HL-60 (cell line): ENCODE measurements around the gene RAB23.

Source experiments
- DNase-seq, 2 experiments: peaks; one replicate each; pipeline ENCODE4 v3.0.0-alpha.2; 2010 to 2020; ENCODE audit warnings: low read depth in 1 of 2, low spot score in 1 of 2
- H3K27ac ChIP-seq: fragments of 250-450 bp; sonication (Bioruptor Pico); replicated peaks from 2 replicates; pipeline ENCODE4 v1.5.1; 2020; ENCODE audit warnings: mild to moderate bottlenecking, moderate library complexity
- H3K27me3 ChIP-seq: fragments of 250-450 bp; sonication (Bioruptor Pico); 2 replicates; pipeline ENCODE4 v1.5.1; 2021; ENCODE audit warnings: mild to moderate bottlenecking, moderate library complexity; ENCODE audit not compliant: insufficient read depth, poor library complexity, severe bottlenecking
- H3K4me3 ChIP-seq: replicated peaks from 2 replicates; pipeline ENCODE4 v1.5.1; 2011; ENCODE audit warnings: mild to moderate bottlenecking, control low read depth, low read length; ENCODE audit not compliant: insufficient read depth
- GABPA ChIP-seq: IDR thresholded peaks from 2 replicates; pipeline ENCODE4 v1.6.1; 2012; ENCODE audit warnings: low read depth
- POLR2AphosphoS5 ChIP-seq: IDR thresholded peaks from 2 replicates; pipeline ENCODE4 v1.6.1; 2012; ENCODE audit warnings: low read depth
- SPI1 ChIP-seq: IDR thresholded peaks from 2 replicates; pipeline ENCODE4 v1.6.1; 2012; ENCODE audit warnings: low read depth, mild to moderate bottlenecking, borderline replicate concordance
- TF ChIP-seq, protein P1 (sequence below): IDR thresholded peaks from one replicate; pipeline ENCODE4 v1.5.1; 2011; ENCODE audit warnings: low read length, control low read depth, inconsistent platforms; ENCODE audit not compliant: insufficient read depth
- TF ChIP-seq, protein P2 (sequence below): IDR thresholded peaks from 2 replicates; pipeline ENCODE4 v1.6.1; 2012; ENCODE audit warnings: low read depth; ENCODE audit not compliant: insufficient replicate concordance

Gene RAB23

DNA sequence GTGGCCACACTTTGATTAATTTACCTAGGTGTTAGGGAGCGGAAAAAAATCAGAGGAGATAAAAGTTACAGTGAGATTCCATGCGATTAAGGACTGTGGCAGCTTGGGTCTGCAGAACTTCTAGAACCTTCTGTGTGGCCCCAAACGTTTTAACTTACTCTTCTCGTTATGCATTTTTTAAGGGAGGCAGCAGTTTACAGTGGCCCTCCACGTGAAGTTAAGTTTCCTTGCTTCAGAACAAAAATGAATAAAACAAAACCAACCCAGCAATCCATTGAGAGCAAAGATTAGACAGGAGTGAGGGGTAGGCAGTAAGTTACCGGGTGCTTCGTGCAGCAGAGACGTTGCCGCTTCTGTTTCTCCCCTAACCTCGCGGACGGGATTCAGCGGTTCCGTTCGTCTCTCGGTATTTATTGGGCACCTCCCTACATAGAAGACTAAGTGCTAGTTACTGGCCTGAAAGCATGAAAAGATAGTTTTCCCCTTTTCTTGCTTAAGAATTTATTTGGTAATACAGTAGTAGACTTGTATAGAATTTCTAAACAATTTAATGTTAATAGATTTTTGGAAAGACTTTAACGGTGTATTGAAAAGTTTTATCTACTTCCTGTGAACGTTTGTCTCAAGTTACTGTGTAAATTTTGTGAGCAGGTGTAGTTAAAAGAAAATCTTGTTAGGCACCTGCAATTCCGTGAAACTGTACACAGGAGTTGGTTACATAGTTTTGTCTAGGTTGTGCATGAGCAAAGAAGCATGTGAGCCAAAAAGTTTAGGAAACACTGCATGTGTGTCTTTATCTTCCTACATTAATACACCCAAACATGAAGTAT lies 48.8 kb downstream of the RAB23 start:
- H3K27me3 ChIP-seq, result no peaks in the 10 kb centered on the region
- H3K27ac ChIP-seq, result peak overlapping the region; percentile 89
- DNase-seq, result peak in 1 of 2 experiments; percentile 56

DNA sequence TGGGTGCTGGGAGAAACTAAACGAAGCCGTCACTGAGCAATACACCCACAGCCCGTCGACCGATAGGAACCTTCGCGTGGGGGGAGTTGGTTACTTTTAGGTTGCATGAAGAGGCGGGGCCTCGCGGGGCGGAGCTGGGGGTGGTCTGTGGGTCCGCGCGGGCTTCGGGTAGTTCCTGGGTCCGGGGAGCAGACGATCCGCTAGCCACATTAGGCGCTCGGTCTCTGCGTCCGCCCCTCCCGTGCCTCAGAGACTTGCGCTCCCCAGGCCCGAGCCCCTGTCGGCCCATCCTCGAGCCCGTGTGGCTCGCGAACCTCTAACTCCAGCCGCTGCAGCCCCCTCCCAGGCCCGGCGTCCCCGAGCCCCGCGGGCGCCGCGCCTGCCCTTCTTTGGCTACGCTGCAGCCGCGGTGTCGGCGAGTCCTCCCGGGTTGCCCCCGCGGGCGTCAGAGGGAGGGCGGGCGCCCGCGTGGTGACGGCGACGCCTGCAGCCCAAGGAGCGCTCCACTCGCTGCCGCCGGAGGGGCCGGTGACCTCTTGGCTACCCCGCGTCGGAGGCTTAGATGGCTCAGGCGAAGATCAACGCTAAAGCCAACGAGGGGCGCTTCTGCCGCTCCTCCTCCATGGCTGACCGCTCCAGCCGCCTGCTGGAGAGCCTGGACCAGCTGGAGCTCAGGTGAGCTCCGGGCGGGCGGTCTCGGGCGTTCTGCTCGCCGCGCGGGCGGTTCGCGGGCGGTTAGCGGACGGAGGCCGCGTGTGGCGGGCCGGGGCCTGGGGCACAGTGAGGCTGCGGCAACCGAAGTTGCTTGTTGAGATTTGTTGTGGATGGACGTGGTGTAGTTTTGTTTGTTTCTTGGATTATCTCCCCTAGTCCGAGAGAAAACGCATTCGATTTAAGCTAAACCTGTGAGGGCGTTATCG lies 49.7 kb downstream of the RAB23 start, which contains the start of gene BAG2:
BAG2 (plus strand) TSS at position 191 of the 920 bp plus-strand sequence; CDS start at position 563, 372 bp downstream.
- Histone ChIP-seq H3K4me3 (peak within 1 kb of the TSS; percentile 73), H3K27ac (peak within 1 kb of the TSS; percentile 89), H3K27me3 (no peaks in the 10 kb centered on the region)
- DNase-seq, result peak; percentile 79 to 98
- peak; percentile 82 for TF ChIP-seq POLR2AphosphoS5
- TF ChIP-seq, protein P1, sequence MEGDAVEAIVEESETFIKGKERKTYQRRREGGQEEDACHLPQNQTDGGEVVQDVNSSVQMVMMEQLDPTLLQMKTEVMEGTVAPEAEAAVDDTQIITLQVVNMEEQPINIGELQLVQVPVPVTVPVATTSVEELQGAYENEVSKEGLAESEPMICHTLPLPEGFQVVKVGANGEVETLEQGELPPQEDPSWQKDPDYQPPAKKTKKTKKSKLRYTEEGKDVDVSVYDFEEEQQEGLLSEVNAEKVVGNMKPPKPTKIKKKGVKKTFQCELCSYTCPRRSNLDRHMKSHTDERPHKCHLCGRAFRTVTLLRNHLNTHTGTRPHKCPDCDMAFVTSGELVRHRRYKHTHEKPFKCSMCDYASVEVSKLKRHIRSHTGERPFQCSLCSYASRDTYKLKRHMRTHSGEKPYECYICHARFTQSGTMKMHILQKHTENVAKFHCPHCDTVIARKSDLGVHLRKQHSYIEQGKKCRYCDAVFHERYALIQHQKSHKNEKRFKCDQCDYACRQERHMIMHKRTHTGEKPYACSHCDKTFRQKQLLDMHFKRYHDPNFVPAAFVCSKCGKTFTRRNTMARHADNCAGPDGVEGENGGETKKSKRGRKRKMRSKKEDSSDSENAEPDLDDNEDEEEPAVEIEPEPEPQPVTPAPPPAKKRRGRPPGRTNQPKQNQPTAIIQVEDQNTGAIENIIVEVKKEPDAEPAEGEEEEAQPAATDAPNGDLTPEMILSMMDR, result no peak

More for the DNA sequence above, 48.8 kb downstream of the RAB23 start:
- H3K4me3 ChIP-seq, result peak overlapping the region; percentile 73
- TF ChIP-seq SPI1, result no peak
- TF ChIP-seq GABPA, result no peak
- TF ChIP-seq, protein P1, result no peak
- TF ChIP-seq POLR2AphosphoS5, result no peak

DNA sequence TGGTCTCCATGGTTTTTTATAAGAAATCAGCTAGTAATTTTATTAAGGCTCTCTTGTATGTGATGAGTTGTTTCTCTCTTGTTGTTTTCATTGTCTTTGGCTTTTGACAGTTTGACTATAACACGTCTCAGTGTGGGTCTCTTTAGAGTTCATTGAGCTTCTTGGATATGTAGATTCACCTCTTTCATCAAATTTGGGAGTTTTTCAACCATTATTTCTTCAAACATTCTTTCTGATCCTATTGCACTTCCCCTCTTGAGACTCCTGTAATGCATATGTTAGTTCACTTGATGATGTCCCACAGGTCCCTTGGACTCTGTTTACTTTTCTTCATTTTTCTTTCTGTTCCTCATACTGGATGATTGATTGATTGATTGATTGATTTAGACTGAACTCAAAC lies 57.0 kb downstream of the RAB23 start:
- H3K4me3 ChIP-seq, result no peak overlapping the region
- DNase-seq, result no peak
- TF ChIP-seq, protein P1, result no peak
- TF ChIP-seq, protein P2, sequence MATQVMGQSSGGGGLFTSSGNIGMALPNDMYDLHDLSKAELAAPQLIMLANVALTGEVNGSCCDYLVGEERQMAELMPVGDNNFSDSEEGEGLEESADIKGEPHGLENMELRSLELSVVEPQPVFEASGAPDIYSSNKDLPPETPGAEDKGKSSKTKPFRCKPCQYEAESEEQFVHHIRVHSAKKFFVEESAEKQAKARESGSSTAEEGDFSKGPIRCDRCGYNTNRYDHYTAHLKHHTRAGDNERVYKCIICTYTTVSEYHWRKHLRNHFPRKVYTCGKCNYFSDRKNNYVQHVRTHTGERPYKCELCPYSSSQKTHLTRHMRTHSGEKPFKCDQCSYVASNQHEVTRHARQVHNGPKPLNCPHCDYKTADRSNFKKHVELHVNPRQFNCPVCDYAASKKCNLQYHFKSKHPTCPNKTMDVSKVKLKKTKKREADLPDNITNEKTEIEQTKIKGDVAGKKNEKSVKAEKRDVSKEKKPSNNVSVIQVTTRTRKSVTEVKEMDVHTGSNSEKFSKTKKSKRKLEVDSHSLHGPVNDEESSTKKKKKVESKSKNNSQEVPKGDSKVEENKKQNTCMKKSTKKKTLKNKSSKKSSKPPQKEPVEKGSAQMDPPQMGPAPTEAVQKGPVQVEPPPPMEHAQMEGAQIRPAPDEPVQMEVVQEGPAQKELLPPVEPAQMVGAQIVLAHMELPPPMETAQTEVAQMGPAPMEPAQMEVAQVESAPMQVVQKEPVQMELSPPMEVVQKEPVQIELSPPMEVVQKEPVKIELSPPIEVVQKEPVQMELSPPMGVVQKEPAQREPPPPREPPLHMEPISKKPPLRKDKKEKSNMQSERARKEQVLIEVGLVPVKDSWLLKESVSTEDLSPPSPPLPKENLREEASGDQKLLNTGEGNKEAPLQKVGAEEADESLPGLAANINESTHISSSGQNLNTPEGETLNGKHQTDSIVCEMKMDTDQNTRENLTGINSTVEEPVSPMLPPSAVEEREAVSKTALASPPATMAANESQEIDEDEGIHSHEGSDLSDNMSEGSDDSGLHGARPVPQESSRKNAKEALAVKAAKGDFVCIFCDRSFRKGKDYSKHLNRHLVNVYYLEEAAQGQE, result no peak
- TF ChIP-seq GABPA, result no peak
- no peak for TF ChIP-seq POLR2AphosphoS5
- no peak for TF ChIP-seq SPI1

DNA sequence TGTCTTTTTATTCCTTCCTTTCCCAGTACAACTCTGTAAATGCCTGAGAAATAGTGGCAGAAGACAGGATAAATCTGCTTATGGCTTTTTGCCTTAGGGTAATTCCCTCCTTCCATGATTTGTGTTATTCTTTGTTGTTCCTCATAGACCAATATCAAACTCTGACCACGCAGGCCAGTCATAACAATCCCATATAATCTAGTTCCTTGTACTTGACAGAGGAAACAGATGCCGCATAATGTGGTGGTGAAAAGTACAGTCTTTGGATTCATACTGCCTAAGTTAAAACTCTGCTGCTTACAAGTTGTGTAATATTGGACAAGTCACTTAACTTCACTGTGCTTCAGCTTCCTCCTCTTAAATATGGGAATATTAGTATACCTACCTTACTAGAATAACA lies 58.2 kb downstream of the RAB23 start:
- H3K27ac ChIP-seq, result no peak overlapping the region
- H3K4me3 ChIP-seq, result no peak overlapping the region
- H3K27me3 ChIP-seq, result no peaks in the 10 kb centered on the region
- DNase-seq, result no peak
- TF ChIP-seq, protein P2, result no peak
- TF ChIP-seq SPI1 (no peak), POLR2AphosphoS5 (no peak), GABPA (no peak)
- TF ChIP-seq, protein P1, result no peak

More for the DNA sequence above, 57.0 kb downstream of the RAB23 start:
- no peak overlapping the region for H3K27ac ChIP-seq
- no peaks in the 10 kb centered on the region for H3K27me3 ChIP-seq
